Lung microvascular endothelial cell (primary cell): ENCODE measurements around the gene FAM184B. TPM values are rescaled to one million over a fixed set of nuclear protein-coding genes. Genes with fewer than 3 reads are reported as not detected.
"Not testable (repeated sequence)": the region's sequence is repeated elsewhere in the genome, so short reads cannot be mapped to it uniquely, and the experiment has no call there.

ENCODE experiments used
- DNase-seq, 2 donors: peaks; one replicate each; pipeline versions ENCODE4 v3.0.0 to v3.0.0-alpha.2; 2010; ENCODE audit warnings: low read depth in 2 of 2
- total RNA-seq: library from RNA; depleted of rRNA; stranded (reverse); fragments of >200 nt; gene quantifications from 2 replicates; pipeline ENCODE4 v1.2.1, GENCODE V29; 2014

Gene FAM184B
- total RNA-seq, 1 donor from 2014 or later, result not detected

- no peak for DNase-seq
Measured at GRCh38 chr4:17718471-17718870, 63.0 kb downstream of the FAM184B start.

- no peak for DNase-seq
Measured at GRCh38 chr4:17717301-17717700, 64.1 kb downstream of the FAM184B start.

GRCh38 chr4:17715511-17715910, 65.9 kb downstream of the FAM184B start:
- DNase-seq, result no peak

GRCh38 chr4:17713779-17714178, 67.6 kb downstream of the FAM184B start:
- no peak for DNase-seq

- no peak for DNase-seq
Measured at GRCh38 chr4:17712166-17712565, 69.3 kb downstream of the FAM184B start.

GRCh38 chr4:17711206-17711605, 70.2 kb downstream of the FAM184B start:
- not testable (repeated sequence) for DNase-seq

- DNase-seq, result no peak
Measured at GRCh38 chr4:17709763-17710068, 71.7 kb downstream of the FAM184B start.

- DNase-seq, result no peak
Measured at GRCh38 chr4:17708992-17709762, 72.2 kb downstream of the FAM184B start.

- no peak for DNase-seq
Measured at GRCh38 chr4:17707671-17708070, 73.8 kb downstream of the FAM184B start.

GRCh38 chr4:17705107-17705506, 76.3 kb downstream of the FAM184B start:
- DNase-seq, result no peak

- DNase-seq, result no peak
Measured at GRCh38 chr4:17704020-17704650, 77.3 kb downstream of the FAM184B start.

GRCh38 chr4:17702641-17703040, 78.8 kb downstream of the FAM184B start:
- DNase-seq, result no peak

- no peak for DNase-seq
Measured at GRCh38 chr4:17701882-17702281, 79.5 kb downstream of the FAM184B start.

GRCh38 chr4:17701138-17701839, 80.1 kb downstream of the FAM184B start:
- no peak for DNase-seq

- no peak for DNase-seq
Measured at GRCh38 chr4:17699380-17699779, 82.0 kb downstream of the FAM184B start.

GRCh38 chr4:17698116-17698515, 83.3 kb downstream of the FAM184B start:
- DNase-seq, result no peak

- no peak for DNase-seq
Measured at GRCh38 chr4:17695341-17695740, 86.1 kb downstream of the FAM184B start.

GRCh38 chr4:17694552-17694951, 86.9 kb downstream of the FAM184B start:
- no peak for DNase-seq

- DNase-seq, result no peak
Measured at GRCh38 chr4:17690898-17691297, 90.5 kb downstream of the FAM184B start.

- DNase-seq, result no peak
Measured at GRCh38 chr4:17690135-17690534, 91.3 kb downstream of the FAM184B start.

GRCh38 chr4:17688011-17688441, 93.4 kb downstream of the FAM184B start:
- DNase-seq, result no peak

GRCh38 chr4:17687237-17687857, 94.1 kb downstream of the FAM184B start:
- no peak for DNase-seq
